ENCODE measurements around the gene MEPCE.

Gene MEPCE

DNA sequence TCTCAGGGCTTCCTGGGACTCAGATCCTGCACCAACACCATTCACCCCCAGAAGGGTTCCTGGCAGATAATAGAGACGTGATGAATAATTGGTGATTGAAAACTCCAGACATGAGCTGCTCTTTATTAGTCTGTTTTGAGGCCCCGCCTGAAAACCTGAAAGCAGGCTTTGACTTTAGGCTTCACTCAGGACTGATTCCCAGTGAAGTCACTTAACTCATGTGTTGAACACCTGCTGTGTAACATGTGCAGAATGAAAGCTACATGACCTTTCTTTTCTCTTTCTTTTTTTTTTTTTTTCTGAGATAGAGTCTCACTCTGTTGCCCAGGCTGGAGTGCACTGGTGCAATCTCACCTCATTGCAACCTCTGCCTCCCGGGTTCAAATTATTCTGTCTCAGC, 25.6 kb downstream of the MEPCE start:
- Histone ChIP-seq H3K79me2 (ENCODE audit: control insufficient read depth, low read length) (no peaks in the 10 kb centered on the region), H3K9me3 (ENCODE audit: control insufficient read depth, insufficient read depth, low read length) (no peaks in the 10 kb centered on the region), H3K27ac (ENCODE audit: low read depth, low read length) (no peak overlapping the region), H3K27me3 (ENCODE audit: control insufficient read depth, low read length) (no peaks in the 10 kb centered on the region), H4K20me1 (ENCODE audit: control insufficient read depth, insufficient read depth, low read depth, low read length) (no peaks in the 10 kb centered on the region), H3K36me3 (ENCODE audit: control insufficient read depth, low read length) (peaks cover 9% of the 10 kb centered on the region; the same call in 1 of the 2 replicates), H3K4me3 (ENCODE audit: low read length) (no peak overlapping the region), H3F3A (ENCODE audit: control insufficient read depth, insufficient read depth) (0 out of 2 replicates have a peak, but pooled peaks cover 8% of the 10 kb centered on the region), H3K4me1 (ENCODE audit: control insufficient read depth, low read length) (peaks cover 8% of the 10 kb centered on the region), H3K4me2 (ENCODE audit: low read length) (no peak overlapping the region), H3K9me2 (replicated peaks; ENCODE audit: control insufficient read depth, low read length) (no peaks in the 10 kb centered on the region)
- TF ChIP-seq, protein P1, sequence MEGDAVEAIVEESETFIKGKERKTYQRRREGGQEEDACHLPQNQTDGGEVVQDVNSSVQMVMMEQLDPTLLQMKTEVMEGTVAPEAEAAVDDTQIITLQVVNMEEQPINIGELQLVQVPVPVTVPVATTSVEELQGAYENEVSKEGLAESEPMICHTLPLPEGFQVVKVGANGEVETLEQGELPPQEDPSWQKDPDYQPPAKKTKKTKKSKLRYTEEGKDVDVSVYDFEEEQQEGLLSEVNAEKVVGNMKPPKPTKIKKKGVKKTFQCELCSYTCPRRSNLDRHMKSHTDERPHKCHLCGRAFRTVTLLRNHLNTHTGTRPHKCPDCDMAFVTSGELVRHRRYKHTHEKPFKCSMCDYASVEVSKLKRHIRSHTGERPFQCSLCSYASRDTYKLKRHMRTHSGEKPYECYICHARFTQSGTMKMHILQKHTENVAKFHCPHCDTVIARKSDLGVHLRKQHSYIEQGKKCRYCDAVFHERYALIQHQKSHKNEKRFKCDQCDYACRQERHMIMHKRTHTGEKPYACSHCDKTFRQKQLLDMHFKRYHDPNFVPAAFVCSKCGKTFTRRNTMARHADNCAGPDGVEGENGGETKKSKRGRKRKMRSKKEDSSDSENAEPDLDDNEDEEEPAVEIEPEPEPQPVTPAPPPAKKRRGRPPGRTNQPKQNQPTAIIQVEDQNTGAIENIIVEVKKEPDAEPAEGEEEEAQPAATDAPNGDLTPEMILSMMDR (IDR thresholded peaks at IDR 0.05; ENCODE audit: low read depth, low read length, poor library complexity, severe bottlenecking) = no peak
- TF ChIP-seq EZH2phosphoT487 (IDR thresholded peaks at IDR 0.05; ENCODE audit: borderline replicate concordance, low read length) = no peak

DNA sequence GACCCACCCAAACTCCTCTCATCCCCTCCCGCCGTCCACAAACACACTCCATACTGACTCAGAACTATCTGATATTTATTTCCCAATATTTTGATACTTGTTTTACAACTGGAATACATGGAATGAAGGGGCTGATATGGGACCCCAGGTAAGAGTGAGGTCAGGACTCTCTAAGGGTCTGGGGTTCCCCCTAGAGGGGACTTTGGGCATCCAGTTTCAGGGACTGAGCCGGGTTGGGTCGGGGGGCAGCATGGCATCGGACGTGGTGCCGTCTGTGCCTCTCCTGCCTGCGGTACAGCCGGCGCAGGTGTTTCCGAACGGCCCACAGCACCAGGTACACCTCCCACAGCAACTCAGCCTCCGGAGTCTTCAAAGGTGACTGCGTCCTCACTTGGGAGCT, 26.9 kb downstream of the MEPCE start:
- no peaks in the 10 kb centered on the region for H3K4me1 ChIP-seq (ENCODE audit: control insufficient read depth, low read length)
- no peak overlapping the region for H3K4me3 ChIP-seq (ENCODE audit: low read length)
- no peaks in the 10 kb centered on the region for H3K79me2 ChIP-seq (ENCODE audit: control insufficient read depth, low read length)
- no peaks in the 10 kb centered on the region for H4K20me1 ChIP-seq (ENCODE audit: control insufficient read depth, insufficient read depth, low read depth, low read length)
- no peak overlapping the region for H3K4me2 ChIP-seq (ENCODE audit: low read length)
- no peaks in the 10 kb centered on the region for H3K27me3 ChIP-seq (ENCODE audit: control insufficient read depth, low read length)
- H3K27ac ChIP-seq (ENCODE audit: low read depth, low read length) = no peak overlapping the region
- TF ChIP-seq, protein P1 (IDR thresholded peaks at IDR 0.05; ENCODE audit: low read depth, low read length, poor library complexity, severe bottlenecking) = no peak
- no peak for TF ChIP-seq EZH2phosphoT487 (IDR thresholded peaks at IDR 0.05; ENCODE audit: borderline replicate concordance, low read length)
- no peaks in the 10 kb centered on the region for H3K9me3 ChIP-seq (ENCODE audit: control insufficient read depth, insufficient read depth, low read length)
- H3K9me2 ChIP-seq (replicated peaks; ENCODE audit: control insufficient read depth, low read length) = no peaks in the 10 kb centered on the region
- H3F3A ChIP-seq (ENCODE audit: control insufficient read depth, insufficient read depth) = 0 out of 2 replicates have a peak, but pooled peaks cover 8% of the 10 kb centered on the region
- peaks cover 11% of the 10 kb centered on the region; the same call in 1 of the 2 replicates for H3K36me3 ChIP-seq (ENCODE audit: control insufficient read depth, low read length)

DNA sequence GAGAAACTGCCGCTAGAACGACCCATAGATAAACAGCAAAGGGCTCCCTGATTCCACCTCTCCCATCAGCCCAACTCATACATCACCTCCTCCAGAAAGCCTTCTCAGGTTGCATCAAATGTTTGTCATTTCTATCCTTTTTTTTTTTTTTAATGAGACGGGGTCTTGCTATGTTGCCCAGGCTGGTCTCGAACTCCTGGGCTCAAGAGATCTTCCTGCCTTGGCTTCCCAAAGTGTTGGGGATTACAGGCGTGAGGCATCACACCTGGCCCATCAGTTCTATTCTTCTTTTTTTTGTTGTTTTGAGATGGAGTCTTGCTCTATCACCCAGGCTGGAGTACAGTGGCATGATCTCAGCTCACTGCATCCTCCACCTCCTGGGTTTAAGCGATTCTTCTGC, 27.4 kb downstream of the MEPCE start:
- Histone ChIP-seq H3K36me3 (ENCODE audit: control insufficient read depth, low read length) (peaks cover 11% of the 10 kb centered on the region; the same call in 1 of the 2 replicates), H4K20me1 (ENCODE audit: control insufficient read depth, insufficient read depth, low read depth, low read length) (no peaks in the 10 kb centered on the region), H3K9me3 (ENCODE audit: control insufficient read depth, insufficient read depth, low read length) (no peaks in the 10 kb centered on the region), H3K4me3 (ENCODE audit: low read length) (no peak overlapping the region), H3K27ac (ENCODE audit: low read depth, low read length) (no peak overlapping the region), H3K4me1 (ENCODE audit: control insufficient read depth, low read length) (no peaks in the 10 kb centered on the region), H3K9me2 (replicated peaks; ENCODE audit: control insufficient read depth, low read length) (no peaks in the 10 kb centered on the region), H3K27me3 (ENCODE audit: control insufficient read depth, low read length) (no peaks in the 10 kb centered on the region), H3F3A (ENCODE audit: control insufficient read depth, insufficient read depth) (0 out of 2 replicates have a peak, but pooled peaks cover 8% of the 10 kb centered on the region), H3K4me2 (ENCODE audit: low read length) (no peak overlapping the region), H3K79me2 (ENCODE audit: control insufficient read depth, low read length) (no peaks in the 10 kb centered on the region)
- TF ChIP-seq, protein P1 (IDR thresholded peaks at IDR 0.05; ENCODE audit: low read depth, low read length, poor library complexity, severe bottlenecking) = no peak
- no peak for TF ChIP-seq EZH2phosphoT487 (IDR thresholded peaks at IDR 0.05; ENCODE audit: borderline replicate concordance, low read length)

Data from DOHH2 (cell line).